ENCODE results near the gene LRMDA.

Gene LRMDA

GRCh38 chr10:75484717-75485116 lies 53.3 kb downstream of the LRMDA start:
- H3K4me3 ChIP-seq (ENCODE audit: low read depth, low read length) = no peak overlapping the region
- no peak for TF ChIP-seq CTCF (IDR thresholded peaks at IDR 0.05; ENCODE audit: control insufficient read depth, extremely low read depth, insufficient read depth)
- DNase-seq (ENCODE audit: low read depth) = no peak

GRCh38 chr10:75486591-75486990 lies 55.2 kb downstream of the LRMDA start:
- H3K4me3 ChIP-seq (ENCODE audit: low read depth, low read length) = no peak overlapping the region
- TF ChIP-seq CTCF (IDR thresholded peaks at IDR 0.05; ENCODE audit: control insufficient read depth, extremely low read depth, insufficient read depth) = no peak
- DNase-seq (ENCODE audit: low read depth) = no peak

GRCh38 chr10:75487087-75487754 lies 55.8 kb downstream of the LRMDA start:
- no peak overlapping the region for H3K4me3 ChIP-seq (ENCODE audit: low read depth, low read length)
- no peak for TF ChIP-seq CTCF (IDR thresholded peaks at IDR 0.05; ENCODE audit: control insufficient read depth, extremely low read depth, insufficient read depth)
- no peak for DNase-seq (ENCODE audit: low read depth)

GRCh38 chr10:75487755-75488125 lies 56.3 kb downstream of the LRMDA start:
- TF ChIP-seq CTCF (IDR thresholded peaks at IDR 0.05; ENCODE audit: control insufficient read depth, extremely low read depth, insufficient read depth) = no peak
- H3K4me3 ChIP-seq (ENCODE audit: low read depth, low read length) = no peak overlapping the region
- DNase-seq (ENCODE audit: low read depth) = no peak

GRCh38 chr10:75492173-75492925 lies 60.9 kb downstream of the LRMDA start:
- TF ChIP-seq CTCF (IDR thresholded peaks at IDR 0.05; ENCODE audit: control insufficient read depth, extremely low read depth, insufficient read depth) = no peak
- no peak overlapping the region for H3K4me3 ChIP-seq (ENCODE audit: low read depth, low read length)
- DNase-seq (ENCODE audit: low read depth) = no peak

- TF ChIP-seq CTCF (IDR thresholded peaks at IDR 0.05; ENCODE audit: control insufficient read depth, extremely low read depth, insufficient read depth) = no peak
- no peak overlapping the region for H3K4me3 ChIP-seq (ENCODE audit: low read depth, low read length)
Observed at GRCh38 chr10:75493464-75493863, 62.0 kb downstream of the LRMDA start.

More at GRCh38 chr10:75493464-75493863, 62.0 kb downstream of the LRMDA start:
- DNase-seq (ENCODE audit: low read depth) = no peak

All from LNCaP clone FGC (cell line).